ENCODE measurements around the gene CIDEB. TPM values are rescaled to one million over a fixed set of nuclear protein-coding genes. Genes with fewer than 3 reads are reported as not detected.

Gene CIDEB
- total and polyA plus RNA-seq, 2 of the 8 experiments (the other 6 are each of a cell fraction or from before 2014, with no cell fraction given), result 0.11 TPM; not detected in 1

GRCh38 chr14:24262821-24263733 is 44.7 kb downstream of the CIDEB start, which contains the start of gene TGM1:
TSS of gene TGM1 (minus strand) at chr14:24263177. CDS start at chr14:24262352, 825 bp downstream.
- H3K14ac ChIP-seq (ENCODE audit: insufficient read length), result no peak within 1 kb of the TSS
- no peaks in the 10 kb centered on the region; a peak in 1 of 7 replicates for H3K27me3 ChIP-seq (replicated peaks in 1 of 4; ENCODE audit: control insufficient read depth in 3 of 4, extremely low read depth in 1 of 4, insufficient read depth in 3 of 4, low read length in 3 of 4)
- H3K36me3 ChIP-seq (ENCODE audit: control insufficient read depth in 2 of 4, insufficient read depth in 4 of 4, low read length in 3 of 4), result no peaks in the 10 kb centered on the region; a peak in 3 of 8 replicates
- H3K23ac ChIP-seq (ENCODE audit: insufficient read length), result no peak within 1 kb of the TSS
- no peak within 1 kb of the TSS for H3K9ac ChIP-seq (replicated peaks in 1 of 4; ENCODE audit: extremely low read depth in 1 of 4, low read depth in 3 of 4, low read length in 3 of 4)
- no peak within 1 kb of the TSS for H3K56ac ChIP-seq (replicated peaks; ENCODE audit: insufficient read length, low read depth, low read length)
- POLR2A ChIA-PET (ENCODE audit: partially characterized antibody), result interaction anchor here (0.8 to 2.5 kb wide), 13 partner anchors 8 to 160 kb away, joined by 3 to 13 read pairs (median 3); partner anchors contain the start of genes CIDEB, RABGGTA, TINF2 and TM9SF1
- CTCF ChIA-PET (ENCODE audit: partially characterized antibody), result interaction anchor here (0.7 to 6.2 kb wide), 10 partner anchors 8 to 69 kb away, joined by 3 to 30 read pairs (median 8); partner anchors contain the start of genes RABGGTA and TINF2
- peaks cover 0 to 4% of the 10 kb centered on the region in 2 experiments for H4K20me1 ChIP-seq (replicated peaks in 1 of 2; ENCODE audit: control insufficient read depth in 1 of 2, insufficient read depth in 2 of 2, low read length in 2 of 2)
- H3K79me1 ChIP-seq (ENCODE audit: low read depth, low read length), result no peaks in the 10 kb centered on the region
- DNase-seq (ENCODE audit: low read depth in 1 of 2, low spot score in 2 of 2), result peak in 1 of 2 experiments; percentile 56
- H2BK5ac ChIP-seq (ENCODE audit: low read depth, low read length), result no peak within 1 kb of the TSS
- H4K91ac ChIP-seq (replicated peaks; ENCODE audit: insufficient read length, low read length), result no peak within 1 kb of the TSS
- no peak within 1 kb of the TSS for H2AFZ ChIP-seq (ENCODE audit: low read length)
- FAIRE-seq, result no peak
- peaks cover 0 to 2% (median 0%) of the 10 kb centered on the region in 4 experiments; a peak in 1 of 7 replicates for H3K4me1 ChIP-seq (replicated peaks in 1 of 4; ENCODE audit: control insufficient read depth in 3 of 4, insufficient read depth in 4 of 4, low read length in 3 of 4)
- no peak within 1 kb of the TSS for H3K4ac ChIP-seq (replicated peaks; ENCODE audit: insufficient read length, low read depth, low read length)
- H3K27ac ChIP-seq (ENCODE audit: low read depth, low read length), result no peak within 1 kb of the TSS
- no peak within 1 kb of the TSS for H4K5ac ChIP-seq (ENCODE audit: insufficient read length, low read depth, low read length)
- peak within 1 kb of the TSS; percentile 62 for H4K8ac ChIP-seq (ENCODE audit: extremely low read depth, insufficient read depth, low read length)
- H2BK120ac ChIP-seq (replicated peaks; ENCODE audit: low read depth, low read length), result peak within 1 kb of the TSS; percentile 22
- no peak within 1 kb of the TSS for H3K4me2 ChIP-seq (ENCODE audit: insufficient read depth in 1 of 2, low read depth in 2 of 2, low read length in 2 of 2)
- H2BK12ac ChIP-seq (ENCODE audit: low read depth, low read length), result 0 out of 2 replicates have a peak within 1 kb of the TSS, but pooled peaks have one; percentile 27
- no peak within 1 kb of the TSS for H2BK15ac ChIP-seq (ENCODE audit: low read length)
- no peak within 1 kb of the TSS for H2BK20ac ChIP-seq (ENCODE audit: low read length)
- 0 out of 2 replicates have a peak, but pooled peaks cover 1% of the 10 kb centered on the region for H3K23me2 ChIP-seq (ENCODE audit: low read depth, low read length)
- H3K18ac ChIP-seq (ENCODE audit: extremely low read depth, low read length), result no peak within 1 kb of the TSS; the same call in none of the 2 replicates
- no peak within 1 kb of the TSS for H2AK5ac ChIP-seq (ENCODE audit: low read depth, low read length)
- TF ChIP-seq CEBPB (IDR thresholded peaks at IDR 0.05; ENCODE audit: low read depth, low read length) (no peak), TAF1 (IDR thresholded peaks at IDR 0.05; ENCODE audit: low read depth, low read length) (no peak), EZH2 (IDR thresholded peaks at IDR 0.05; ENCODE audit: low read depth, low read length, severe bottlenecking) (no peak)
- no peaks in the 10 kb centered on the region for H3K79me2 ChIP-seq (ENCODE audit: control insufficient read depth in 1 of 2, insufficient read depth in 2 of 2, low read length in 2 of 2)
- H3K4me3 ChIP-seq (ENCODE audit: extremely low read depth in 1 of 4, insufficient read depth in 2 of 4, low read depth in 3 of 4, low read length in 4 of 4), result no peak within 1 kb of the TSS
- no peaks in the 10 kb centered on the region for H3K9me3 ChIP-seq (ENCODE audit: insufficient read depth in 2 of 2, low read depth in 1 of 2, low read length in 1 of 2)
- 86% methylated on average over 12 of the region's 14 CpGs; no CpG with 5 or more reads in 1 of the 2 experiments for WGBS, 2 experiments (ENCODE audit: extremely low coverage in 1 of 2, insufficient coverage in 1 of 2, insufficient read length in 1 of 2, insufficient replicate concordance in 2 of 2, low coverage in 1 of 2, low lambda C conversion rate in 2 of 2, missing lambda C conversion rate in 1 of 2)
